ENCODE measurements around the gene TMEM131L.

TMEM131L gene

DNA sequence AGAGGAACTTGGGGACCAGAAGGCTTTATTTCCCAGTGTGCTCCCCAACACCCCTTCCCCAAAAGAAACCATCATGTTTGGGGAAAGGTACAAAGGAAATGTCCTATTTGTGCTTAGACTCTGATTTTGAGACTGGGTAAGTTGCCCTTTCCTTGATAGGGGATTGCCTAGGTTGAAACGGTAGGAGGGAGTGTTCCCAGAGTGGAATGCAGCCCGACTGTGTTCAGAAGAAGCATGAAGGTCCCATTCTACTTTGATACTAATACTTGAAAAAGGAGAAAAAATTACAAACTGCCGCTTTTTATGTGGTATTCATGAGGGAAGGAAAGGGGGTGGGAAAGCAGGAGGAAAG is 32.4 kb upstream of the TMEM131L start:
- H3K9ac ChIP-seq (ENCODE audit: low read length): no peak overlapping the region
- WGBS: no CpG with 5 or more reads among the region's 3 CpGs

DNA sequence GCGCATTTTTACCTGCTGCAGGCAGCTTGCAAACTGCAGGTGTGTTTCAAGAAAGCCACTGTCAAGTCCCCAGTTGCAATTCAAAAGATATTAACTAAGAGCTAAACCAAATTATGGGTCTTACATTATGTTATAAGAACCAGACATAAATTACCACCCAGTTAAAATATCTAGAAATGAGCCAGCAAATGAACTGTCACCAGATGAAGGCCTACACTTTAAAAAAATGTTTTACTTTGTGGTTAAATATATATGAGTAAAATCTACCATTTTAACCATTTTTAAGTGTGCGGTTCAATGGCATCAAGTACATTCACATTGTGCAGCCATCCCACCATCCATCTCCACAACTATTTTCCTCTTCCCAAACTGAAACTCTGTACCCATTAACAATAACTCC is 32.0 kb upstream of the TMEM131L start:
- H3K4ac ChIP-seq (ENCODE audit: low read depth in 1 of 2, low read length in 2 of 2): no peak overlapping the region
- no peak overlapping the region for H4K91ac ChIP-seq (ENCODE audit: low read length)
- no peak for DNase-seq
- H3K27ac ChIP-seq (ENCODE audit: low read length, poor library complexity, severe bottlenecking): no peak overlapping the region
- no peaks in the 10 kb centered on the region for H3K9me3 ChIP-seq (ENCODE audit: control insufficient read depth, low read length)
- H2AFZ ChIP-seq (ENCODE audit: low read depth, low read length): no peak overlapping the region
- H3K9ac ChIP-seq (ENCODE audit: low read length): no peak overlapping the region
- no peak overlapping the region for H2BK15ac ChIP-seq (ENCODE audit: low read depth, poor library complexity, severe bottlenecking)
- no peaks in the 10 kb centered on the region for H3K36me3 ChIP-seq (ENCODE audit: control insufficient read depth in 1 of 2, insufficient read depth in 2 of 2, low read depth in 1 of 2, low read length in 2 of 2)
- no peak overlapping the region for H2BK5ac ChIP-seq (ENCODE audit: low read depth, low read length, poor library complexity, severe bottlenecking)
- H3K4me2 ChIP-seq (ENCODE audit: low read length, poor library complexity, severe bottlenecking): no peak overlapping the region
- H3K4me1 ChIP-seq (ENCODE audit: control insufficient read depth, insufficient read depth, low read depth, low read length): no peaks in the 10 kb centered on the region
- no peak overlapping the region for H2BK12ac ChIP-seq (ENCODE audit: low read length in 2 of 2)
- H4K8ac ChIP-seq (ENCODE audit: low read length): no peak overlapping the region
- no peak overlapping the region for H3K23ac ChIP-seq (ENCODE audit: low read length in 2 of 2)
- H3K79me1 ChIP-seq (replicated peaks; ENCODE audit: low read length, poor library complexity, severe bottlenecking): no peaks in the 10 kb centered on the region
- H3K14ac ChIP-seq (ENCODE audit: low read length in 2 of 2): no peak overlapping the region
- 98% methylated on average over 2 of the region's 2 CpGs for WGBS
- H2BK120ac ChIP-seq (ENCODE audit: low read depth, low read length): no peak overlapping the region
- H3K18ac ChIP-seq (ENCODE audit: low read depth in 1 of 2, low read length in 2 of 2): no peak overlapping the region
- H2AK5ac ChIP-seq (ENCODE audit: low read length, severe bottlenecking): no peak overlapping the region
- no peak overlapping the region for H3K4me3 ChIP-seq (ENCODE audit: insufficient read depth in 1 of 2, low read depth in 1 of 2, low read length in 2 of 2)
- no peaks in the 10 kb centered on the region for H3K27me3 ChIP-seq (ENCODE audit: control insufficient read depth in 1 of 2, insufficient read depth in 1 of 2, low read length in 2 of 2)

More for the DNA sequence above, 32.4 kb upstream of the TMEM131L start:
- H3K4me2 ChIP-seq (ENCODE audit: low read length, poor library complexity, severe bottlenecking): no peak overlapping the region
- no peak for DNase-seq
- H2AK5ac ChIP-seq (ENCODE audit: low read length, severe bottlenecking): no peak overlapping the region
- H2BK12ac ChIP-seq (ENCODE audit: low read length in 2 of 2): no peak overlapping the region
- no peaks in the 10 kb centered on the region for H3K9me3 ChIP-seq (ENCODE audit: control insufficient read depth, low read length)
- no peak overlapping the region for H2BK120ac ChIP-seq (ENCODE audit: low read depth, low read length)
- H3K79me1 ChIP-seq (replicated peaks; ENCODE audit: low read length, poor library complexity, severe bottlenecking): no peaks in the 10 kb centered on the region
- no peak overlapping the region for H3K14ac ChIP-seq (ENCODE audit: low read length in 2 of 2)
- no peak overlapping the region for H3K27ac ChIP-seq (ENCODE audit: low read length, poor library complexity, severe bottlenecking)
- H3K18ac ChIP-seq (ENCODE audit: low read depth in 1 of 2, low read length in 2 of 2): no peak overlapping the region
- H2BK5ac ChIP-seq (ENCODE audit: low read depth, low read length, poor library complexity, severe bottlenecking): no peak overlapping the region
- no peaks in the 10 kb centered on the region for H3K4me1 ChIP-seq (ENCODE audit: control insufficient read depth, insufficient read depth, low read depth, low read length)
- H2AFZ ChIP-seq (ENCODE audit: low read depth, low read length): no peak overlapping the region
- H4K8ac ChIP-seq (ENCODE audit: low read length): no peak overlapping the region
- H3K4me3 ChIP-seq (ENCODE audit: insufficient read depth in 1 of 2, low read depth in 1 of 2, low read length in 2 of 2): no peak overlapping the region
- H3K4ac ChIP-seq (ENCODE audit: low read depth in 1 of 2, low read length in 2 of 2): no peak overlapping the region
- no peak overlapping the region for H2BK15ac ChIP-seq (ENCODE audit: low read depth, poor library complexity, severe bottlenecking)
- no peak overlapping the region for H4K91ac ChIP-seq (ENCODE audit: low read length)
- H3K27me3 ChIP-seq (ENCODE audit: control insufficient read depth in 1 of 2, insufficient read depth in 1 of 2, low read length in 2 of 2): peaks cover 0 to 1% of the 10 kb centered on the region in 2 experiments
- no peaks in the 10 kb centered on the region for H3K36me3 ChIP-seq (ENCODE audit: control insufficient read depth in 1 of 2, insufficient read depth in 2 of 2, low read depth in 1 of 2, low read length in 2 of 2)
- H3K23ac ChIP-seq (ENCODE audit: low read length in 2 of 2): no peak overlapping the region

DNA sequence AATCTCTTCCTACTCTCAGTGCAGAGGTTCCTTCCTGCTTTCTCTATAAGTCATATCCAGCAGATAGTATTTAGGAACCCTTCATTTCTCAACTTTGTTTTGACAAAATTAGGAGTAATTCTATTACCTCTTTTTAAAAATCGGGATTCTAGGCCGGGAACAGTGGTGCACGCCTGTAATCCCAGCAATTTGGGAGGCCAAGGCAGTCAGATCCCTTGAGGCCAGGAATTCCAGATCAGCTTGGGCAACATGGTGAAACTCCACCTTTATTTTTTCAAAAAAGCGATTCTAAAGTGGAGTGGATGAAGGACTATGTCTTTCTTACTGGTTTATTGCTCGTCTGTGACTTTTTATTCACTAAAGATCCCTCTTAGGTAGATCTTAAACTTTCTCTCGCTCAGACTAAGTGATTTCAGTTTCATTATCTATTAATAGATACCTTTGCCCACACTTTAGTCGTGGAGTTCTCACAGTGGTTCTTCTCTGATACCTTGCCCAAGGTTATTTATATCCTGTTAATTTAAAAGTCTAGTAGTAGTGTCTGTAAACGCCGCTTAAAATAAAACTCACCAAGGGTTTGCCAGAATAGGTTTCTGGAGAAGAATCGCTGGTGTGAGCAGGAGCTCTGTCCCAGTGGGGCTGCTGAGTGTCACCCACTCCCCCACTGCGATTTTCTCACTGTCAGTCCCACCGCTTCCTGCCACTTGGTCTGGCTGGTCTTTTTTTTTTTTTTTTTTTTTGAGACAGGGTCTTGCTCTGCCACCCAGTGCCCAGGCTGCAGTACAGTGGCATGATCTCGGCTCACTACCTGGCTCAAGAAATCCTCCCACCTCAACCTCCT is 27.0 kb upstream of the TMEM131L start:
- no peak overlapping the region for H2BK120ac ChIP-seq (ENCODE audit: low read depth, low read length)
- no peak overlapping the region for H3K4me3 ChIP-seq (ENCODE audit: insufficient read depth in 1 of 2, low read depth in 1 of 2, low read length in 2 of 2)
- no peak overlapping the region for H2BK5ac ChIP-seq (ENCODE audit: low read depth, low read length, poor library complexity, severe bottlenecking)
- no peak overlapping the region for H2BK12ac ChIP-seq (ENCODE audit: low read length in 2 of 2)
- H3K18ac ChIP-seq (ENCODE audit: low read depth in 1 of 2, low read length in 2 of 2): no peak overlapping the region
- H3K9ac ChIP-seq (ENCODE audit: low read length): no peak overlapping the region
- no peaks in the 10 kb centered on the region for H3K79me1 ChIP-seq (replicated peaks; ENCODE audit: low read length, poor library complexity, severe bottlenecking)
- H3K9me3 ChIP-seq (ENCODE audit: control insufficient read depth, low read length): no peaks in the 10 kb centered on the region
- DNase-seq: no peak
- H3K23ac ChIP-seq (ENCODE audit: low read length in 2 of 2): no peak overlapping the region
- H3K27me3 ChIP-seq (ENCODE audit: control insufficient read depth in 1 of 2, insufficient read depth in 1 of 2, low read length in 2 of 2): no peaks in the 10 kb centered on the region
- H3K36me3 ChIP-seq (ENCODE audit: control insufficient read depth in 1 of 2, insufficient read depth in 2 of 2, low read depth in 1 of 2, low read length in 2 of 2): no peaks in the 10 kb centered on the region
- no peak overlapping the region for H3K4me2 ChIP-seq (ENCODE audit: low read length, poor library complexity, severe bottlenecking)
- H3K4ac ChIP-seq (ENCODE audit: low read depth in 1 of 2, low read length in 2 of 2): no peak overlapping the region
- no peak overlapping the region for H3K27ac ChIP-seq (ENCODE audit: low read length, poor library complexity, severe bottlenecking)
- H4K91ac ChIP-seq (ENCODE audit: low read length): no peak overlapping the region
- H3K14ac ChIP-seq (ENCODE audit: low read length in 2 of 2): no peak overlapping the region
- 87% methylated on average over 10 of the region's 13 CpGs for WGBS
- no peak overlapping the region for H2AFZ ChIP-seq (ENCODE audit: low read depth, low read length)
- no peaks in the 10 kb centered on the region for H3K4me1 ChIP-seq (ENCODE audit: control insufficient read depth, insufficient read depth, low read depth, low read length)
- no peak overlapping the region for H2BK15ac ChIP-seq (ENCODE audit: low read depth, poor library complexity, severe bottlenecking)
- no peak overlapping the region for H4K8ac ChIP-seq (ENCODE audit: low read length)
- H2AK5ac ChIP-seq (ENCODE audit: low read length, severe bottlenecking): no peak overlapping the region

DNA sequence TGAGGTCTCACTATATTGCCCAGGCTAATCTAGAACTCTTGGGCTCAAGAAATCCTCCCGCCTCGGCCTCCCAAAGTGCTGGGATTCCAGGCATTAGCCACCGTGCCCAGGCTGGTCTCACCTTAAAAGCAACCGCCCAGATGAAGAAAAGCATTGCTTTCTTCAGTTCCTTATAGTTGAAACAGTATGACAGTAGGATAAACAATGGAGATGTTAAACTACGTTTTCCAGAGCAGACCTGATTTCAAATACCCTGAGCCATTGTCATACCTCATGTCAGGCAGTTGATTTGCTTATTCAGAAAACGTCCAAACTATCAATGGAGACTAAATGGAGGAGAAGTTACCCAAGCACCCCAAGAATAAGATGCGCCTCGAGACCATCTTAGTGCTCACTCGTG is 26.3 kb upstream of the TMEM131L start:
- Histone ChIP-seq H2BK12ac (ENCODE audit: low read length in 2 of 2) (no peak overlapping the region), H3K4ac (ENCODE audit: low read depth in 1 of 2, low read length in 2 of 2) (no peak overlapping the region), H3K4me1 (ENCODE audit: control insufficient read depth, insufficient read depth, low read depth, low read length) (no peaks in the 10 kb centered on the region), H3K9me3 (ENCODE audit: control insufficient read depth, low read length) (no peaks in the 10 kb centered on the region), H2BK15ac (ENCODE audit: low read depth, poor library complexity, severe bottlenecking) (no peak overlapping the region), H3K27me3 (ENCODE audit: control insufficient read depth in 1 of 2, insufficient read depth in 1 of 2, low read length in 2 of 2) (no peaks in the 10 kb centered on the region), H3K27ac (ENCODE audit: low read length, poor library complexity, severe bottlenecking) (no peak overlapping the region), H3K4me3 (ENCODE audit: insufficient read depth in 1 of 2, low read depth in 1 of 2, low read length in 2 of 2) (no peak overlapping the region), H3K79me1 (replicated peaks; ENCODE audit: low read length, poor library complexity, severe bottlenecking) (no peaks in the 10 kb centered on the region), H4K91ac (ENCODE audit: low read length) (no peak overlapping the region), H2AFZ (ENCODE audit: low read depth, low read length) (no peak overlapping the region), H2AK5ac (ENCODE audit: low read length, severe bottlenecking) (no peak overlapping the region), H3K9ac (ENCODE audit: low read length) (no peak overlapping the region), H3K23ac (ENCODE audit: low read length in 2 of 2) (no peak overlapping the region), H3K4me2 (ENCODE audit: low read length, poor library complexity, severe bottlenecking) (no peak overlapping the region), H3K14ac (ENCODE audit: low read length in 2 of 2) (no peak overlapping the region), H3K18ac (ENCODE audit: low read depth in 1 of 2, low read length in 2 of 2) (no peak overlapping the region), H2BK5ac (ENCODE audit: low read depth, low read length, poor library complexity, severe bottlenecking) (no peak overlapping the region), H2BK120ac (ENCODE audit: low read depth, low read length) (no peak overlapping the region), H3K36me3 (ENCODE audit: control insufficient read depth in 1 of 2, insufficient read depth in 2 of 2, low read depth in 1 of 2, low read length in 2 of 2) (no peaks in the 10 kb centered on the region), H4K8ac (ENCODE audit: low read length) (no peak overlapping the region)
- no peak for DNase-seq
- WGBS: 84% methylated on average over 8 of the region's 9 CpGs
